Vagina (tissue), 2 donors: ENCODE measurements around the gene DGKG.

Experiments used
- CTCF ChIP-seq, 3 experiments: fragments of 450-650 bp in 2 of 3; fragments of 200-600 bp in 1 of 3; sonication (generic) in 1 of 3; IDR thresholded peaks; one replicate each; pipeline ENCODE4 v1.5.1; 2017 to 2019; ENCODE audit warnings: antibody characterized with exemption in 3 of 3, mild to moderate bottlenecking in 2 of 3, moderate library complexity in 2 of 3
- POLR2A ChIP-seq, 2 donors: fragments of 450-650 bp; IDR thresholded peaks; one replicate each; pipeline ENCODE4 v1.6.1; 2017; ENCODE audit warnings: antibody characterized with exemption in 2 of 2, mild to moderate bottlenecking in 2 of 2, moderate library complexity in 2 of 2

GRCh38 chr3:186339180-186339918 is 22.7 kb downstream of the DGKG start:
- no peak for TF ChIP-seq CTCF (IDR thresholded peaks at IDR 0.05)
- no peak for TF ChIP-seq POLR2A (IDR thresholded peaks at IDR 0.05)
